NCI-H2227 (cell line): ENCODE data around the gene ABHD6.
"Not testable (repeated sequence)": the region's sequence is repeated elsewhere in the genome, so short reads cannot be mapped to it uniquely, and the experiment has no call there.

Source experiments
- DNase-seq: peaks from one replicate; lab custom pipeline; 2025; ENCODE audit not compliant: unreplicated experiment; lab: John Stamatoyannopoulos, UW

Gene ABHD6

GRCh38 chr3:58271901-58272501 lies 34.4 kb downstream of the ABHD6 start:
- no peak for DNase-seq

GRCh38 chr3:58272891-58273290 lies 35.3 kb downstream of the ABHD6 start:
- DNase-seq: no peak

- not testable (repeated sequence) for DNase-seq
Observed at GRCh38 chr3:58273362-58273761, 35.8 kb downstream of the ABHD6 start.

- DNase-seq: no peak
Observed at GRCh38 chr3:58274027-58274614, 36.5 kb downstream of the ABHD6 start.

- no peak for DNase-seq
Observed at GRCh38 chr3:58281069-58281468, 43.5 kb downstream of the ABHD6 start.

GRCh38 chr3:58285334-58285733 lies 47.7 kb downstream of the ABHD6 start:
- DNase-seq: no peak

DNA sequence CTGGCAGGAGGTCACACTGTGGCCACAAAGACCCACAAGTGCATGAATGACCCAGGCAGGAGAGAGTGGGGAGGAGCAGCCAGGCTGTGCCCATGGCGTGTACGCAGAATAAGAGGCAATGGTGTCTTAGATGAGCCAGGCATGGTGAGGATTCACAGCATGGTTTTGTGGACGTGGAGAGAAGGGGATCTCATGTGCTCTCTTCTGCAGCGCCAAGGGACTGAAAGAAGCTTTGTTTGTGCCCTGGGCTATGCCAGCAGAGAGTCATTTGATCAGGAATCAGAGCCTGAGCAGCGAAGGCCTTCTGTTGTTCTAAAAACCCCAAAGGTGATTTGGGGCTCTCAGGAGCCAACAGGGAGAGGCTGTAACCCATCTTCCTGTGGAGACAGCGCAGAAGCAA lies 49.8 kb downstream of the ABHD6 start:
- no peak for DNase-seq

DNA sequence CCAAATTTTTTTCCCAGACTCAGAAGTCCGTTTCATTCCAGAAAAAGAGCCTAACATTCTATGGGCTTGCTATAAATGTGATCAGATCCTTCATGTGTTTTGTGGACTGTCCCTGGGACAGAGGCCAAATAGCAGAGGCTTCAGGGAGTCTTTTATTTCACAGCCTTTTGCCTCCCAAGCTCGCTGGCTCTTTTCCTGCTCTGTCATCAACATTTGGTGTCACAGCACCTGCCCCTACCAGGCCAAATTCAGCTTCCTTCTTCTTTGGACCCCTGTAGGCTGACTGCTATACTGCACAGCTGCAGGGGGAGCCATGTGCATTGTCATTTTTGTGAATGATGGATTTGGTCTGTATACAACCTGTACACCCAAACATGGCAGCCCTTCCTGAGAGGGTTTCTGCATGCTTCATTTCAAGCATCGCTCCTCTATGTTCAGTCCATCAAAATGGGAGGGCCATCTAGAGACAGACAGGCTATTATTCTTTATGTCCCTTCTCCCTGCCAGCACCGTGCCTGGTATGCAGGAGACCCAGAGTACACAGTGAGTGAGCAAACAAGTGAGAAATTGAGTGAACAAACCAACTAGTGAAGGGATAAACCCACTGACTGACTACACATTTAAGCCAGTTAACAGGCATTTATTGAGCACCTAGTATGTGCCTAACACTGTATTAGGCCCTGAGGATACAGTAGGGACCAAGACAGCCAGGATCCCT lies 50.6 kb downstream of the ABHD6 start:
- DNase-seq: no peak

- not testable (repeated sequence) for DNase-seq
Observed at GRCh38 chr3:58288964-58289613, 51.5 kb downstream of the ABHD6 start.

- DNase-seq: not testable (repeated sequence)
Observed at GRCh38 chr3:58290446-58290845, 52.9 kb downstream of the ABHD6 start.

DNA sequence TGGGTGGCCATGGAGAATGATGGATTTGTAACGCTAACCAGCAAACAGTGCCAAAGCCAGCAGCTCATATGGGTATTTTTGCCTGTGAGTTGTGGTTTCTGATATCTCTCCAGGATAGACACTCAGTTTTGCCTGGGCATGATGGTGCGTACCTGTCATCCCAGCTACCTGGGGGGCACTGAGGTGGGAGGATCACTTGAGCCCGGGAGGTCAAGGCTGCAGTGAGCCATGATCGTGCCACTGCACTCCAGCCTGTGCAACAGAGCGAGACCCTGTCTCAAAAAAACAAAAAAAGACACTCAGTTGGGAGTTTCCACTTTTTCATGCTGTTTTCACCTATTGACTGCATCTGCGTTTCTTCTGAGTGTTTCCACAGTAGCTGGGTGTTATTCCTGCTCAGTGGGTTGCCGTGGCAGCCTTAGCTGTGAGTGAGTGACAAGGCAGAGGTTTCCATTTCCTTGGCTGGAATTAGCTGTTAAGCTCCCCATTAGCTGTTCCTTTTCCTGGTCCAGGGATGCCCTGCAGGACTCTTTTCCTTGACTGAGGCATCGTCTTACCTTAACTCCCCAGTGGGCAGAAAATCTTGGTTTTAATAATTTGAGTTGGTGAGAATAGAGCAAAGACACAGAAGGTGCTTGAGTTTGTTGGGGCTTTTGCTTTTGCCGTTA lies 54.2 kb downstream of the ABHD6 start:
- DNase-seq: no peak

DNA sequence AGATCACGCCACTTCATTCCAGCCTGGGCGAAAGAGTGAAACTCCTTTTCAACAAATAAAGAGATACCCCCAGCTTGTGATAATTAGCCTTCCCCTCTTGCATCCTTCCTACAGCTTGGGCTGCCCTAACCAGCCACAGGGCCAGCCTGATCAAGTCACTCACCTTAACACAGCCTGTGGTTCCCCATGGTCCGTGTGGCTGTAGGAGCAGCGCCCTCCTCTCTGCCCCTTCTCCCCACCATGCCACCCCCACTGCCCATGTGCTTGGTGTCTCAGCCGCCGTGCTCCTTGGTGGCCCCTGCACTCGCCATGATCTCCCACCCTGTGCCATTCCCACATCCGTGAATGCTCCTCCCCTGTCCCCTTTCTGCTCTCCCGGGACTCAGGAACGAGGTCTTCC lies 55.3 kb downstream of the ABHD6 start:
- DNase-seq: no peak

GRCh38 chr3:58293516-58293915 lies 55.9 kb downstream of the ABHD6 start:
- no peak for DNase-seq

DNA sequence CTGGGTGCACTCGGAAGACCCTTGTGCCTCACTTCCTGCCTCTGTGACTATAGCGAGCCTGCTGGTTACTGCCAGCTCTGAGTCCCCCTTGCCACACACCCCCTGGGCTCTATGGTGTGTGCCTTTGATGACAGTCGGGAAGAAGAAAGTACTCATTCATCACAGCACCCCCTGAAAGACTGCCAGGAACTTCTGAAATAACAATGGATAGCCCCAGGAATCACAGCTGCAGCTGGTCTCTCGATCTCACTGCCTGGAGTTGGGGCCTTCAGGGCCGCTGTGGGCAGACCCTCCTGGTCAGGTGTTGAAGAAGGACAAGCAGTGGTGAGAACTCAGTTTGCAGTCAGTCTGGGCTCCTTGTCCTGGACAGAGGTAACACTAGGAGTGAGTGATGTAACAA lies 58.7 kb downstream of the ABHD6 start:
- no peak for DNase-seq

- DNase-seq: no peak
Observed at GRCh38 chr3:58296843-58297242, 59.3 kb downstream of the ABHD6 start.

GRCh38 chr3:58298190-58298589 lies 60.6 kb downstream of the ABHD6 start:
- DNase-seq: no peak

- no peak for DNase-seq
Observed at GRCh38 chr3:58299075-58299474, 61.5 kb downstream of the ABHD6 start.

- peak; percentile 28 for DNase-seq
Observed at GRCh38 chr3:58299839-58300516, 62.4 kb downstream of the ABHD6 start.

- DNase-seq: peak; percentile 96
Observed at GRCh38 chr3:58305882-58306711, 68.5 kb downstream of the ABHD6 start, which contains the start of the genes HTD2 and RPP14. TSS of gene HTD2 (plus strand) at chr3:58306520. CDS start at chr3:58317614, 11,094 bp downstream. TSS of gene RPP14 (plus strand) at chr3:58306245. CDS start at chr3:58310330, 4,085 bp downstream.
